Activated CD4-positive, alpha-beta memory T cell treated with anti-CD3 and anti-CD28 coated beads for 36 hours (primary cell): ENCODE data around the gene KCTD5. TPM values are rescaled to one million over a fixed set of nuclear protein-coding genes. Genes with fewer than 3 reads are reported as not detected.
"Not testable (repeated sequence)": the region's sequence is repeated elsewhere in the genome, so short reads cannot be mapped to it uniquely, and the experiment has no call there.

Experiments
- CTCF ChIA-PET: fragments of 350-600 bp; sonication (Branson Sonifier 250); formaldehyde crosslinking; loops from one replicate; lab custom pipeline; 2021; ENCODE audit warnings: antibody characterized with exemption, inconsistent platforms; lab: Charles Lee
- POLR2A ChIA-PET: fragments of 350-600 bp; sonication (Branson Sonifier 250); formaldehyde crosslinking; loops from one replicate; lab custom pipeline; 2021; ENCODE audit warnings: antibody characterized with exemption; lab: Charles Lee
- DNase-seq: peaks from one replicate; pipeline ENCODE4 v3.0.0-alpha.2; 2020
- H3K27ac Mint-ChIP-seq: one replicate; pipeline ENCODE4 v1.8.0; 2021; ENCODE audit warnings: mixed read lengths
- H3K27me3 Mint-ChIP-seq: one replicate; pipeline ENCODE4 v1.8.0; 2021; ENCODE audit warnings: mixed read lengths
- H3K36me3 Mint-ChIP-seq: one replicate; pipeline ENCODE4 v1.8.0; 2021; ENCODE audit warnings: mixed read lengths
- H3K4me1 Mint-ChIP-seq: one replicate; pipeline ENCODE4 v1.8.0; 2021; ENCODE audit warnings: low read depth, mixed read lengths
- H3K4me3 Mint-ChIP-seq: one replicate; pipeline ENCODE4 v1.8.0; 2021; ENCODE audit warnings: mild to moderate bottlenecking, mixed read lengths
- H3K9me3 Mint-ChIP-seq: one replicate; pipeline ENCODE4 v1.8.0; 2021; ENCODE audit warnings: mixed read lengths
- intact Hi-C: fragments of 100-400 bp; cut with micrococcal nuclease; formaldehyde crosslinking; loops from one replicate; pipeline ENCODE4 v1.15.1; 2023
- total RNA-seq, 2 experiments: library from RNA; stranded (reverse); gene quantifications; one replicate each; pipeline ENCODE4 v1.2.3, GENCODE V29; 2021

Gene KCTD5
- total RNA-seq, 2 experiments from 2014 or later, result 61.8 to 62.7 TPM

- no peak for DNase-seq
- no peaks in the 10 kb centered on the region for H3K27me3 Mint-ChIP-seq
- ChIA-PET POLR2A (no interaction called here), CTCF (no interaction called here)
- no peak overlapping the region for H3K4me3 Mint-ChIP-seq
- no peaks in the 10 kb centered on the region for H3K9me3 Mint-ChIP-seq
- intact Hi-C loops, result no loop called here
- H3K4me1 Mint-ChIP-seq, result peaks cover 25% of the 10 kb centered on the region
- peaks cover 25% of the 10 kb centered on the region for H3K36me3 Mint-ChIP-seq
- no peak overlapping the region for H3K27ac Mint-ChIP-seq
These were observed 7.3 kb upstream of the KCTD5 start for GRCh38 chr16:2675021-2675420.

GRCh38 chr16:2675714-2676113, 6.6 kb upstream of the KCTD5 start:
- H3K27ac Mint-ChIP-seq, result no peak overlapping the region
- CTCF ChIA-PET, result no interaction called here

GRCh38 chr16:2676937-2677336, 5.4 kb upstream of the KCTD5 start:
- POLR2A ChIA-PET, CTCF ChIA-PET, H3K27me3 Mint-ChIP-seq: not testable (repeated sequence)

More at GRCh38 chr16:2675714-2676113, 6.6 kb upstream of the KCTD5 start:
- Mint-ChIP-seq H3K4me3 (no peak overlapping the region), H3K4me1 (peaks cover 22% of the 10 kb centered on the region), H3K36me3 (peaks cover 21% of the 10 kb centered on the region), H3K27me3 (no peaks in the 10 kb centered on the region), H3K9me3 (no peaks in the 10 kb centered on the region)
- POLR2A ChIA-PET, result no interaction called here
- intact Hi-C loops, result no loop called here
- no peak for DNase-seq

GRCh38 chr16:2678206-2678965, 3.9 kb upstream of the KCTD5 start:
- POLR2A ChIA-PET, H3K27ac Mint-ChIP-seq, H3K9me3 Mint-ChIP-seq, intact Hi-C loops, H3K4me3 Mint-ChIP-seq, DNase-seq, H3K27me3 Mint-ChIP-seq, H3K4me1 Mint-ChIP-seq, CTCF ChIA-PET, H3K36me3 Mint-ChIP-seq: not testable (repeated sequence)

More at GRCh38 chr16:2676937-2677336, 5.4 kb upstream of the KCTD5 start:
- H3K27ac Mint-ChIP-seq, intact Hi-C loops, H3K36me3 Mint-ChIP-seq, H3K4me3 Mint-ChIP-seq, H3K9me3 Mint-ChIP-seq, DNase-seq: not testable (repeated sequence)
- H3K4me1 Mint-ChIP-seq, result peaks cover 13% of the 10 kb centered on the region

GRCh38 chr16:2679902-2680301, 2.4 kb upstream of the KCTD5 start:
- H3K9me3 Mint-ChIP-seq, H3K27ac Mint-ChIP-seq, DNase-seq, CTCF ChIA-PET, H3K27me3 Mint-ChIP-seq, H3K4me3 Mint-ChIP-seq, POLR2A ChIA-PET: not testable (repeated sequence)
- H3K36me3 Mint-ChIP-seq, result peaks cover 11% of the 10 kb centered on the region
- intact Hi-C loops, result loop anchor here (5.0 kb wide), 1 partner anchor 97 kb away; the partner anchor contains the start of gene ELOB
- H3K4me1 Mint-ChIP-seq, result peaks cover 16% of the 10 kb centered on the region

GRCh38 chr16:2680360-2680759, 2.0 kb upstream of the KCTD5 start:
- CTCF ChIA-PET, H3K9me3 Mint-ChIP-seq, POLR2A ChIA-PET, H3K27me3 Mint-ChIP-seq, DNase-seq: not testable (repeated sequence)
- intact Hi-C loops, result loop anchor here (5.0 kb wide), 1 partner anchor 97 kb away; the partner anchor contains the start of gene ELOB
- peak overlapping the region; percentile 49 for H3K27ac Mint-ChIP-seq
- H3K4me3 Mint-ChIP-seq, result peak overlapping the region; percentile 66
- peaks cover 17% of the 10 kb centered on the region for H3K4me1 Mint-ChIP-seq
- H3K36me3 Mint-ChIP-seq, result peaks cover 11% of the 10 kb centered on the region

- Mint-ChIP-seq H3K36me3 (peaks cover 14% of the 10 kb centered on the region), H3K4me3 (peak overlapping the region; percentile 94), H3K4me1 (peaks cover 33% of the 10 kb centered on the region), H3K27ac (peak overlapping the region; percentile 86)
- H3K9me3 Mint-ChIP-seq, H3K27me3 Mint-ChIP-seq, DNase-seq: not testable (repeated sequence)
- ChIA-PET CTCF (interaction anchor here (1.0 to 1.4 kb wide), 4 partner anchors 8 to 237 kb away, joined by 3 to 8 read pairs (median 4); no protein-coding TSS in a partner anchor), POLR2A (interaction anchor here (0.6 to 1.4 kb wide), 4 partner anchors 10 to 1510 kb away, joined by 3 to 8 read pairs (median 5); no protein-coding TSS in a partner anchor)
- intact Hi-C loops, result loop anchor here (2.0 to 5.0 kb wide), 2 partner anchors 38 to 94 kb away; partner anchors contain the start of genes ELOB and PRSS27
These were observed 718 bp downstream of the KCTD5 start for GRCh38 chr16:2683041-2683440.

GRCh38 chr16:2686075-2686474, 3.8 kb downstream of the KCTD5 start:
- POLR2A ChIA-PET, H3K4me3 Mint-ChIP-seq, DNase-seq, H3K9me3 Mint-ChIP-seq, intact Hi-C loops, H3K27ac Mint-ChIP-seq, CTCF ChIA-PET, H3K27me3 Mint-ChIP-seq: not testable (repeated sequence)
- Mint-ChIP-seq H3K4me1 (peaks cover 29% of the 10 kb centered on the region), H3K36me3 (peaks cover 15% of the 10 kb centered on the region)

GRCh38 chr16:2686912-2687507, 4.7 kb downstream of the KCTD5 start:
- Mint-ChIP-seq H3K4me3 (peak overlapping the region; percentile 64), H3K27ac (peak overlapping the region; percentile 91), H3K27me3 (no peaks in the 10 kb centered on the region), H3K9me3 (no peaks in the 10 kb centered on the region), H3K36me3 (peaks cover 14% of the 10 kb centered on the region), H3K4me1 (peaks cover 28% of the 10 kb centered on the region)
- peak; percentile 60 for DNase-seq
- ChIA-PET POLR2A (no interaction called here), CTCF (no interaction called here)
- intact Hi-C loops, result no loop called here

- Mint-ChIP-seq H3K4me1 (peaks cover 26% of the 10 kb centered on the region), H3K9me3 (no peaks in the 10 kb centered on the region), H3K4me3 (peak overlapping the region; percentile 64), H3K27me3 (no peaks in the 10 kb centered on the region), H3K27ac (peak overlapping the region; percentile 91), H3K36me3 (peaks cover 11% of the 10 kb centered on the region)
- intact Hi-C loops, result no loop called here
- CTCF ChIA-PET, result no interaction called here
- no peak for DNase-seq
- POLR2A ChIA-PET, result no interaction called here
These were observed 5.4 kb downstream of the KCTD5 start for GRCh38 chr16:2687531-2688308.

GRCh38 chr16:2689422-2689821, 7.1 kb downstream of the KCTD5 start:
- intact Hi-C loops, result not testable (repeated sequence)
- H3K36me3 Mint-ChIP-seq, result peaks cover 11% of the 10 kb centered on the region

More at GRCh38 chr16:2689422-2689821, 7.1 kb downstream of the KCTD5 start:
- CTCF ChIA-PET, H3K4me3 Mint-ChIP-seq, H3K9me3 Mint-ChIP-seq, H3K27ac Mint-ChIP-seq, H3K27me3 Mint-ChIP-seq, POLR2A ChIA-PET, DNase-seq: not testable (repeated sequence)
- peaks cover 22% of the 10 kb centered on the region for H3K4me1 Mint-ChIP-seq
